ENCODE results near the gene DST. TPM values are rescaled to one million over a fixed set of nuclear protein-coding genes. Genes with fewer than 3 reads are reported as not detected.

DST gene
- total RNA-seq, 1 donor from 2014 or later = 188 TPM

- DNase-seq (ENCODE audit: low spot score in 2 of 2) = no peak
- no peak for FAIRE-seq
Observed at GRCh38 chr6:56522495-56523270, 120.0 kb downstream of the DST start.

- DNase-seq (ENCODE audit: low spot score in 2 of 2) = no peak
- FAIRE-seq = no peak
Observed at GRCh38 chr6:56521976-56522375, 120.7 kb downstream of the DST start.

- FAIRE-seq = no peak
Observed at GRCh38 chr6:56521454-56521853, 121.2 kb downstream of the DST start.

GRCh38 chr6:56520218-56520617 lies 122.5 kb downstream of the DST start:
- no peak for FAIRE-seq
- no peak for DNase-seq (ENCODE audit: low spot score in 2 of 2)

More at GRCh38 chr6:56521454-56521853, 121.2 kb downstream of the DST start:
- no peak for DNase-seq (ENCODE audit: low spot score in 2 of 2)

- FAIRE-seq (no peak), DNase-seq (ENCODE audit: low spot score in 2 of 2) (no peak)
Observed at GRCh38 chr6:56518995-56519767, 123.5 kb downstream of the DST start.

- no peak for DNase-seq (ENCODE audit: low spot score in 2 of 2)
- no peak for FAIRE-seq
Observed at GRCh38 chr6:56517155-56517745, 125.4 kb downstream of the DST start.

- peak; percentile 30 for FAIRE-seq
Observed at GRCh38 chr6:56516003-56516402, 126.7 kb downstream of the DST start.

GRCh38 chr6:56515081-56515905 lies 127.4 kb downstream of the DST start:
- DNase-seq (ENCODE audit: low spot score in 2 of 2) = no peak
- FAIRE-seq = peak; percentile 8

More at GRCh38 chr6:56516003-56516402, 126.7 kb downstream of the DST start:
- no peak for DNase-seq (ENCODE audit: low spot score in 2 of 2)

GRCh38 chr6:56514395-56514794 lies 128.3 kb downstream of the DST start:
- DNase-seq (ENCODE audit: low spot score in 2 of 2) (no peak), FAIRE-seq (no peak)

- DNase-seq (ENCODE audit: low spot score in 2 of 2) (no peak), FAIRE-seq (no peak)
Observed at GRCh38 chr6:56513631-56514030, 129.1 kb downstream of the DST start.

GRCh38 chr6:56511591-56511990 lies 131.1 kb downstream of the DST start:
- no peak for DNase-seq (ENCODE audit: low spot score in 2 of 2)
- no peak for FAIRE-seq

- no peak for FAIRE-seq
- DNase-seq (ENCODE audit: low spot score in 2 of 2) = no peak
Observed at GRCh38 chr6:56510984-56511531, 131.6 kb downstream of the DST start.

- DNase-seq (ENCODE audit: low spot score in 2 of 2) (no peak), FAIRE-seq (no peak)
Observed at GRCh38 chr6:56509031-56509430, 133.7 kb downstream of the DST start.

GRCh38 chr6:56507517-56507916 lies 135.2 kb downstream of the DST start:
- no peak for FAIRE-seq

GRCh38 chr6:56505512-56506260 lies 137.0 kb downstream of the DST start:
- no peak for FAIRE-seq
- DNase-seq (ENCODE audit: low spot score in 2 of 2) = no peak

More at GRCh38 chr6:56507517-56507916, 135.2 kb downstream of the DST start:
- DNase-seq (ENCODE audit: low spot score in 2 of 2) = no peak

GRCh38 chr6:56501993-56502392 lies 140.7 kb downstream of the DST start:
- DNase-seq (ENCODE audit: low spot score in 2 of 2) (no peak), FAIRE-seq (no peak)

- DNase-seq (ENCODE audit: low spot score in 2 of 2) (no peak), FAIRE-seq (no peak)
Observed at GRCh38 chr6:56499095-56499494, 143.6 kb downstream of the DST start.

GRCh38 chr6:56497691-56498090 lies 145.0 kb downstream of the DST start:
- no peak for FAIRE-seq

GRCh38 chr6:56497240-56497639 lies 145.4 kb downstream of the DST start:
- FAIRE-seq (no peak), DNase-seq (ENCODE audit: low spot score in 2 of 2) (no peak)

More at GRCh38 chr6:56497691-56498090, 145.0 kb downstream of the DST start:
- no peak for DNase-seq (ENCODE audit: low spot score in 2 of 2)
